ENCODE data around the gene ABCB8. TPM values are rescaled to one million over a fixed set of nuclear protein-coding genes. Genes with fewer than 3 reads are reported as not detected.

Gene ABCB8
- total and polyA plus RNA-seq, 11 donors: 13.6 to 34.5 (median 26.0) TPM

DNA sequence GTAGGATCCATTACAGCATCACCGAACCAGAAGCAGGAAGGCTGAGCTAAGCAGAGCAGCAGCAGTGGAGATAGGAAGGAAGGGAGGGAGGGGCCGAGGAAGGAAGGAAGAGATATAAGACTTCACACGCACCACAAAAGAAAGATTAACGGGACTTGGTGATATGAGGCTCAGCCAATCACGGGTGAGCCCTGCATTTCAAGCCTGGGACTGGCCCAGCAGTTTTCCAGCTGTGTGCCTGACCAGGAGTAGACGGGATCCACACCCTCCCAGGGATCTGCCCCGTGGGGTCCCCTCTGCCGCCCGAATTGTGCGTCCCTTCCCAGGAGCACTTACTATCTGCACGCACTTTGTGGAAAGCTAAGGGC lies 20.1 kb upstream of the ABCB8 start:
- Histone ChIP-seq H3K4me1 (peaks cover 0 to 62% (median 31%) of the 10 kb centered on the region in 12 donors), H3K36me3 (peaks cover 0 to 28% (median 5%) of the 10 kb centered on the region in 9 donors), H3K9me3 (no peaks in the 10 kb centered on the region), H3K4me3 (peak overlapping the region in 9 of 12 donors; percentile 15 to 46 (median 39)), H3K27me3 (peaks cover 0 to 2% (median 0%) of the 10 kb centered on the region in 9 donors), H3K27ac (peak overlapping the region in 10 of 12 donors; percentile 3 to 73 (median 52))
- ATAC-seq (peak in 3 of 4 donors; percentile 31 to 71 (median 39)), DNase-seq (peak in 2 of 5 donors; percentile 43 to 49)
- 28 to 34% (median 32%) methylated on average over 11 of the region's 11 CpGs for WGBS, 4 donors
- intact Hi-C loops (cut with DNase I): no loop called here
- TF ChIP-seq, protein P1, sequence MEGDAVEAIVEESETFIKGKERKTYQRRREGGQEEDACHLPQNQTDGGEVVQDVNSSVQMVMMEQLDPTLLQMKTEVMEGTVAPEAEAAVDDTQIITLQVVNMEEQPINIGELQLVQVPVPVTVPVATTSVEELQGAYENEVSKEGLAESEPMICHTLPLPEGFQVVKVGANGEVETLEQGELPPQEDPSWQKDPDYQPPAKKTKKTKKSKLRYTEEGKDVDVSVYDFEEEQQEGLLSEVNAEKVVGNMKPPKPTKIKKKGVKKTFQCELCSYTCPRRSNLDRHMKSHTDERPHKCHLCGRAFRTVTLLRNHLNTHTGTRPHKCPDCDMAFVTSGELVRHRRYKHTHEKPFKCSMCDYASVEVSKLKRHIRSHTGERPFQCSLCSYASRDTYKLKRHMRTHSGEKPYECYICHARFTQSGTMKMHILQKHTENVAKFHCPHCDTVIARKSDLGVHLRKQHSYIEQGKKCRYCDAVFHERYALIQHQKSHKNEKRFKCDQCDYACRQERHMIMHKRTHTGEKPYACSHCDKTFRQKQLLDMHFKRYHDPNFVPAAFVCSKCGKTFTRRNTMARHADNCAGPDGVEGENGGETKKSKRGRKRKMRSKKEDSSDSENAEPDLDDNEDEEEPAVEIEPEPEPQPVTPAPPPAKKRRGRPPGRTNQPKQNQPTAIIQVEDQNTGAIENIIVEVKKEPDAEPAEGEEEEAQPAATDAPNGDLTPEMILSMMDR (IDR thresholded peaks at IDR 0.05): no peak
- TF ChIP-seq POLR2A (IDR thresholded peaks at IDR 0.05): no peak

DNA sequence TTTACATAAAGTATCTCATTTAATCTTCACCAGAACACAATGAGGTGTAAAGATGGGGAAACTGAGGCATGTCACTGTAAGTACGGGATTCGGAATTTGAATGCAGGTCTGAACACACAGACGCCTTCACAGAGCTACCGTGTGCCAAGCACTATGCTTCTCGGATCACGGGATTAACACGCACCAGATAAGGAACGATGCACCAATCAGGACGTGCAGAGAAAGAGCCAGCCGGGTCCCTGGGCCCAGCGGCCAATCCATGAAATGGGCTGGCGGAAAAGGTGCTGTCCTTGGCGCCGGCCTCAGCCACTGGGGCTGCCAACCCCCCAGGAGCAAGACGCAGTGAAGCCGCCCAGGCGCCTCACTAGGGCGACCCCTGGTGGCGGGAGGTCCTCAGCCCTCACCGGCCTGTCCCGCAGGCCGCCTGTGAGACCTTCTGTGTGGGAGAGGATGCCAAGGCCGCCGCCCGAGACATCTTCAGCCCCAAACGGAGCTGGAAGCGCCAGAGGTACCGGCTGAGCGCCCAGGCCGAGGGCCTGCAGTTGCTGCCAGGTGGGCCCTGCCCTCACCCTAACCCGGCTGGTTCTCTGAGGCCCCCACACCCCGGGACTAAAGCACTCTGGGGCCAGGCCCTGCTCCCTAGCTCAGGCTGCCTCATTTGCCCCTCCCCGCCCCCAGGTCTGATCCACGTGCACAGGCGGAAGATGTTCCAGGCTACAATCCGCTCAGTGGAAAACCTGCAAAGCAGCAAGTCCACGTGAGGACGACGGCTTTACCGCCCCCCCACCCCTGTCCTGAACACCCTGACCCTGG lies 19.5 kb upstream of the ABCB8 start:
- DNase-seq: peak; percentile 74 to 91 (median 77)
- H3K27ac ChIP-seq: peak overlapping the region in 9 of 12 donors; percentile 3 to 73 (median 54)

DNA sequence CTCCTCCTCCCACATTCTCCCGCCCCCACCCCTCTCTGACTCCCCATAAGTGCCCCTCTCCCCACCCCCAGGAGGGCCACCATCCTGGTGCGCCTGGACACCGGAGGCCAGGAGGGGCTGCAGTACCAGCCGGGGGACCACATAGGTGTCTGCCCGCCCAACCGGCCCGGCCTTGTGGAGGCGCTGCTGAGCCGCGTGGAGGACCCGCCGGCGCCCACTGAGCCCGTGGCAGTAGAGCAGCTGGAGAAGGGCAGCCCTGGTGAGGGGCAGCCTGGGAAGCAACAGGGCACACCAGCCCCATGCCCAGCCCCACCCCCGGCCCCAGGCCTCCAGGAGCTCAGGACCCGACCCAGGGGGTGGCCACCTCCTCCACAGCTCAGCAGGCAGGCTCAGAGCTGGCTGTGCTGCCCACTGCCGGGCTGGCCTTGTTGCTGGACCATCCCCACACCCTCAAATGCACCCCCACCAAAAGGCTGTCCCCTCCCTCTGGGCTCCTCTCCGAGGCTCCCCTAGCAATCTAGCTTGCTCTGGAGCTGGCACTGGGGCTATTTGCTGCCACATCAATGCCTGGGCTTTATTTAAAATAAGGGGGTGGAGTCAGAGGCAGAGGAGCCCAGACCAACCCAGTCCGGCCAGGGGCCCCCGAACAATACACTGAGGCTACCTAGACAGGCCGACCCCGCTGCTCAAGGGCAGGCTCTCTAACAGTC lies 18.8 kb upstream of the ABCB8 start:
- TF ChIP-seq, protein P1 (IDR thresholded peaks at IDR 0.05): no peak
- Histone ChIP-seq H3K9me3 (no peaks in the 10 kb centered on the region), H3K27me3 (peaks cover 0 to 11% (median 0%) of the 10 kb centered on the region in 9 donors), H3K27ac (no peak overlapping the region), H3K36me3 (peaks cover 0 to 17% (median 5%) of the 10 kb centered on the region in 9 donors), H3K4me1 (peaks cover 0 to 76% (median 38%) of the 10 kb centered on the region in 12 donors), H3K4me3 (no peak overlapping the region)
- intact Hi-C loops (cut with DNase I): no loop called here
- WGBS, 4 donors: 70 to 79% (median 76%) methylated on average over 12 to 22 of the region's 22 CpGs
- ATAC-seq (no peak), DNase-seq (no peak)

More for the DNA sequence above, 19.5 kb upstream of the ABCB8 start:
- intact Hi-C loops (cut with DNase I): no loop called here
- Histone ChIP-seq H3K4me3 (peak overlapping the region in 10 of 12 donors; percentile 3 to 46 (median 38)), H3K4me1 (peaks cover 0 to 68% (median 36%) of the 10 kb centered on the region in 12 donors), H3K27me3 (peaks cover 0 to 8% (median 0%) of the 10 kb centered on the region in 9 donors), H3K9me3 (no peaks in the 10 kb centered on the region), H3K36me3 (peaks cover 0 to 23% (median 5%) of the 10 kb centered on the region in 9 donors)
- ATAC-seq: peak; percentile 57 to 74 (median 62)
- TF ChIP-seq, protein P1 (IDR thresholded peaks at IDR 0.05): peak; percentile 74 to 90 (median 84)
- TF ChIP-seq POLR2A (IDR thresholded peaks at IDR 0.05): no peak
- 35 to 44% (median 41%) methylated on average over 22 to 40 of the region's 40 CpGs for WGBS, 4 donors

GRCh38 chr7:151010037-151010306 lies 18.3 kb upstream of the ABCB8 start:
- peaks cover 0 to 14% (median 0%) of the 10 kb centered on the region in 9 donors for H3K27me3 ChIP-seq
- H3K27ac ChIP-seq: peak overlapping the region in 1 of 12 donors; percentile 42
- WGBS, 4 donors: 53 to 83% (median 67%) methylated on average over 1 to 7 of the region's 7 CpGs
- H3K9me3 ChIP-seq: no peaks in the 10 kb centered on the region
- intact Hi-C loops (cut with DNase I): no loop called here
- H3K36me3 ChIP-seq: peaks cover 0 to 13% (median 5%) of the 10 kb centered on the region in 9 donors
- H3K4me1 ChIP-seq: peaks cover 0 to 80% (median 39%) of the 10 kb centered on the region in 12 donors
- no peak for TF ChIP-seq POLR2A (IDR thresholded peaks at IDR 0.05)
- H3K4me3 ChIP-seq: no peak overlapping the region
- no peak for ATAC-seq
- no peak for DNase-seq

Data from heart left ventricle (tissue), 16 donors.